ENCODE results near the gene FHAD1. TPM values are rescaled to one million over a fixed set of nuclear protein-coding genes. Genes with fewer than 3 reads are reported as not detected.

The FHAD1 gene
- total and polyA plus RNA-seq, 4 donors = under 0.01 to 0.13 (median 0.05) TPM; not detected in 1

GRCh38 chr1:15382601-15383518 is 135.8 kb downstream of the FHAD1 start:
- Histone ChIP-seq H3K9ac (ENCODE audit: low read depth in 1 of 2, low read length in 2 of 2) (no peak overlapping the region), H3K9me3 (ENCODE audit: control insufficient read depth in 4 of 4, low read length in 3 of 4) (no peaks in the 10 kb centered on the region), H3K4me3 (ENCODE audit: low read depth in 1 of 3, low read length in 3 of 3) (no peak overlapping the region), H3K4me1 (ENCODE audit: control insufficient read depth in 4 of 4, insufficient read depth in 4 of 4, low read length in 3 of 4) (peaks cover 0 to 4% (median 0%) of the 10 kb centered on the region in 4 donors), H3K27ac (ENCODE audit: low read depth in 1 of 2, low read length in 2 of 2) (no peak overlapping the region), H3K36me3 (ENCODE audit: control insufficient read depth in 4 of 4, insufficient read depth in 3 of 4, low read depth in 1 of 4, low read length in 3 of 4) (no peaks in the 10 kb centered on the region), H3K27me3 (ENCODE audit: control insufficient read depth in 4 of 4, insufficient read depth in 4 of 4, low read length in 3 of 4) (no peaks in the 10 kb centered on the region)
- TF ChIP-seq ATF3 (IDR thresholded peaks at IDR 0.05) (no peak), YY1 (IDR thresholded peaks at IDR 0.05) (no peak), FOXA1 (IDR thresholded peaks at IDR 0.05) (no peak), HNF4A (conservative IDR thresholded peaks at IDR 0.05) (no peak), JUND (IDR thresholded peaks at IDR 0.05) (no peak), EGR1 (IDR thresholded peaks at IDR 0.05; ENCODE audit: low read depth in 2 of 2) (no peak), SP1 (IDR thresholded peaks at IDR 0.05) (no peak), TAF1 (conservative IDR thresholded peaks at IDR 0.05) (no peak), CTCF (IDR thresholded peaks at IDR 0.05; ENCODE audit: low read depth, low read length, missing input control) (no peak), HNF4G (IDR thresholded peaks at IDR 0.05) (no peak), ZBTB33 (IDR thresholded peaks at IDR 0.05) (no peak), RXRA (IDR thresholded peaks at IDR 0.05) (no peak), REST (IDR thresholded peaks at IDR 0.05) (no peak), FOXA2 (IDR thresholded peaks at IDR 0.05) (no peak), MAX (IDR thresholded peaks at IDR 0.05) (no peak), NR2F2 (IDR thresholded peaks at IDR 0.05) (no peak), RAD21 (IDR thresholded peaks at IDR 0.05) (no peak)
- 95% methylated on average over 26 of the region's 26 CpGs for WGBS
- no peak for DNase-seq (ENCODE audit: low spot score)

All from liver (tissue), 9 donors.